Measurements from ENCODE around the gene OMP.

Gene OMP, protein sequence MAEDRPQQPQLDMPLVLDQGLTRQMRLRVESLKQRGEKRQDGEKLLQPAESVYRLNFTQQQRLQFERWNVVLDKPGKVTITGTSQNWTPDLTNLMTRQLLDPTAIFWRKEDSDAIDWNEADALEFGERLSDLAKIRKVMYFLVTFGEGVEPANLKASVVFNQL

DNA sequence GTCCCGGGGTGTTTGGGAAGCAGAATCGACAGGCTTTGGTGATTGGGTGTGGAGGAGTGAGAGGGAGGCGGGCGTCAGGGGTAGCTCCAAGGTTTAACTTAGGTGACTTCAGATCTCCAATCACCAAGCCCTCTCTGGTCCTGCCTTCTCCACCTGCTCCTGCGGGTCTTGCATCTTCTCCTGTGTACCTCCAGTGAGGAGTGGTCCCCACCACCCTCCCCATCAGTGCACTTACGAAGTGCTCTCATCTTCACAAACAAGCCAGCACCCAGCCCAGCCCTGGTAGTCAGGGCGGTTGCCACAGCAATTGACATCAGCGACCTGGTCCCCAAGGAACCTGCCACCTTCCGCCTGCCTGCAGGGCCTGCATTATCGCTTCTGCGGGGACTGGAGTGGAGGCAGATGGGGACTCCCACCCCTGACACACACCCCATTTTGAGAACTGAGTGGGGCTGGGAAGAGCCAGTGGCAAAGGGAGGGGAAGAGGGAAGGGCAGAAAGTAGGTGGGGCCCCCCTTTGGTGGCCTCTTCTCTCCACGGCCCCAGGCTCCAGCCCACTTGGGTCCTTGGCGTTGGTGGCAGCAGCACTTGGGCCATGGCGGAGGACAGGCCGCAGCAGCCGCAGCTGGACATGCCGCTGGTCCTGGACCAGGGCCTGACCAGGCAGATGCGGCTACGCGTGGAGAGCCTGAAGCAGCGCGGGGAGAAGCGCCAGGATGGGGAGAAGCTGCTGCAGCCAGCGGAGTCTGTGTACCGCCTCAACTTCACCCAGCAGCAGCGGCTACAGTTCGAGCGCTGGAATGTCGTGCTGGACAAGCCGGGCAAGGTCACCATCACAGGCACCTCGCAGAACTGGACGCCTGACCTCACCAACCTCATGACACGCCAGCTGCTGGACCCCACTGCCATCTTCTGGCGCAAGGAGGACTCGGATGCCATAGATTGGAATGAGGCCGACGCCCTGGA is at the start of gene OMP:
TSS of gene OMP (plus strand) at position 595 of the 965 bp plus-strand sequence. CDS start at position 595, 0 bp downstream.
- no peak for TF ChIP-seq EZH2phosphoT487 (IDR thresholded peaks at IDR 0.05; ENCODE audit: borderline replicate concordance)
- TF ChIP-seq, protein P1, sequence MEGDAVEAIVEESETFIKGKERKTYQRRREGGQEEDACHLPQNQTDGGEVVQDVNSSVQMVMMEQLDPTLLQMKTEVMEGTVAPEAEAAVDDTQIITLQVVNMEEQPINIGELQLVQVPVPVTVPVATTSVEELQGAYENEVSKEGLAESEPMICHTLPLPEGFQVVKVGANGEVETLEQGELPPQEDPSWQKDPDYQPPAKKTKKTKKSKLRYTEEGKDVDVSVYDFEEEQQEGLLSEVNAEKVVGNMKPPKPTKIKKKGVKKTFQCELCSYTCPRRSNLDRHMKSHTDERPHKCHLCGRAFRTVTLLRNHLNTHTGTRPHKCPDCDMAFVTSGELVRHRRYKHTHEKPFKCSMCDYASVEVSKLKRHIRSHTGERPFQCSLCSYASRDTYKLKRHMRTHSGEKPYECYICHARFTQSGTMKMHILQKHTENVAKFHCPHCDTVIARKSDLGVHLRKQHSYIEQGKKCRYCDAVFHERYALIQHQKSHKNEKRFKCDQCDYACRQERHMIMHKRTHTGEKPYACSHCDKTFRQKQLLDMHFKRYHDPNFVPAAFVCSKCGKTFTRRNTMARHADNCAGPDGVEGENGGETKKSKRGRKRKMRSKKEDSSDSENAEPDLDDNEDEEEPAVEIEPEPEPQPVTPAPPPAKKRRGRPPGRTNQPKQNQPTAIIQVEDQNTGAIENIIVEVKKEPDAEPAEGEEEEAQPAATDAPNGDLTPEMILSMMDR (conservative IDR thresholded peaks at IDR 0.05; ENCODE audit: low read length), result no peak
- H3K4me2 ChIP-seq (ENCODE audit: low read depth, low read length, poor library complexity, severe bottlenecking), result no peak within 1 kb of the TSS
- H3K9me3 ChIP-seq (ENCODE audit: insufficient read depth, low read depth, low read length), result no peaks in the 10 kb centered on the region
- no peaks in the 10 kb centered on the region for H3F3A ChIP-seq (ENCODE audit: low read depth)
- H3K4me1 ChIP-seq (ENCODE audit: insufficient read depth, low read length, poor library complexity, severe bottlenecking), result no peaks in the 10 kb centered on the region
- no peaks in the 10 kb centered on the region for H3K79me2 ChIP-seq (ENCODE audit: insufficient read depth, low read length)
- H3K27me3 ChIP-seq (ENCODE audit: insufficient read depth, low read length, poor library complexity, severe bottlenecking), result no peaks in the 10 kb centered on the region
- no peaks in the 10 kb centered on the region for H3K36me3 ChIP-seq (ENCODE audit: insufficient read depth, low read length)
- no peak within 1 kb of the TSS for H3K9ac ChIP-seq (ENCODE audit: low read depth, low read length, poor library complexity, severe bottlenecking)
- H2AFZ ChIP-seq (ENCODE audit: low read length), result no peak within 1 kb of the TSS
- no peak within 1 kb of the TSS for H3K4me3 ChIP-seq (ENCODE audit: low read length, poor library complexity, severe bottlenecking)
- no peaks in the 10 kb centered on the region for H3K9me2 ChIP-seq (replicated peaks; ENCODE audit: low read depth, low read length)
- no peaks in the 10 kb centered on the region for H4K20me1 ChIP-seq (ENCODE audit: insufficient read depth, low read length, poor library complexity, severe bottlenecking)

DNA sequence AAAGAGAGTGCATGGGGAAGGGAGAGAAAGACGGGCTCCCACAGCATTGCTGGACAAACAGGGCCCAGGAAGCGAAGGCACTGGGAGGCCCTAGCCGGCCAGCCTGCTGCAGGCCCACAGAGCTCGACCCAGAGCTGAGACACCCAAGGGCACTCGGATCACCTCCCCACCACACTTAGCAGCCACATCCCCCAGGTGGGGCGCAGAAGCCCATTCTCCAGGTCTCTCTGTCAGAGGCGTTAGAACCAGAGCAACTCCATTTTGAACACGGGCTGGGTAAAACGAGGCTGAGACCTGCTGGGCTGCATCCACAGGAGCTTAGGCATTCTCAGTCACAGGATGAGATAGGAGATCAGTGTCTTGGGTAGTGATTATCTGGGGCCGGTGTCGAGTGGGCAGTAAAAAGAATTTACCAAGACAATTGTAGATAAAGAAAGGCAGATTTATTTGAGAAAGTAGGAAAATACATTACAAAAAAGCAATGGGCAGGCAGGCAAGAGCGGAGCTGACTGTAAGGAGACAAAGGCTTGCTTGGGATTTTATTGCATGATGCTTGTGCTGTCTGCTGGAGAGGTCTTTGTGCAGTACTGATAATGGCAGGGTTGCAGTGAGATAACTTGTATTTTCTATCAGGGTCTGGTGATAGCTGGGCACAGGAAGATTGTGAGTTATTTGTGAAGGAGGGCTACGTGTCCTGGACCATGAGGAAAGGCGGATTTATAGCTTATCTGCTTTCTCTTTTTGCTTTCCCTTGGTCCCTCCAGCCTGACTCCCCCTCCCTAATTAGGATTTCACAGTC is 49.2 kb upstream of the OMP start:
- H3K9ac ChIP-seq (ENCODE audit: low read depth, low read length, poor library complexity, severe bottlenecking), result no peak overlapping the region
- no peaks in the 10 kb centered on the region for H3F3A ChIP-seq (ENCODE audit: low read depth)
- no peaks in the 10 kb centered on the region for H3K36me3 ChIP-seq (ENCODE audit: insufficient read depth, low read length)

DNA sequence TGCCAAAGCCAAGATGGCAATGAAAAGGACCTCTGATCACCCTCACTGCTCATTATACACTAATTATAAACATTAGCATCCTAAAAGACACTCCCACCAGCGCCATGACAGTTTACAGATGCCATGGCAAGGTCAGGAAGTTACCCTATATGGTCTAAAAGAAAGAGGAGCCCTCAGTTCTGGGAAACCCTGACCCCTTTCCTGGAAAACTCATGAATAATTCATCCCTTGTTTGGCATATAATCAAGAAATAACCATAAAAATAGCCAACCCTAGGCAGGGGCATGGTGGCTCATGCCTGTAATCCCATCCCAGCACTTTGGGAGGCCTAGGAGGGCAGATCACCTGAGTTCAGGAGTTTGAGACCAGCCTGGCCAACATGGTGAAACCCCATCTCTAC is 48.6 kb upstream of the OMP start:
- Histone ChIP-seq H3K4me2 (ENCODE audit: low read depth, low read length, poor library complexity, severe bottlenecking) (no peak overlapping the region), H4K20me1 (ENCODE audit: insufficient read depth, low read length, poor library complexity, severe bottlenecking) (no peaks in the 10 kb centered on the region), H3K27me3 (ENCODE audit: insufficient read depth, low read length, poor library complexity, severe bottlenecking) (no peaks in the 10 kb centered on the region), H3K36me3 (ENCODE audit: insufficient read depth, low read length) (no peaks in the 10 kb centered on the region), H3F3A (ENCODE audit: low read depth) (no peaks in the 10 kb centered on the region), H3K9me3 (ENCODE audit: insufficient read depth, low read depth, low read length) (peaks cover 11% of the 10 kb centered on the region), H2AFZ (ENCODE audit: low read length) (no peak overlapping the region), H3K9me2 (replicated peaks; ENCODE audit: low read depth, low read length) (no peaks in the 10 kb centered on the region), H3K4me3 (ENCODE audit: low read length, poor library complexity, severe bottlenecking) (no peak overlapping the region), H3K9ac (ENCODE audit: low read depth, low read length, poor library complexity, severe bottlenecking) (no peak overlapping the region), H3K79me2 (ENCODE audit: insufficient read depth, low read length) (no peaks in the 10 kb centered on the region), H3K4me1 (ENCODE audit: insufficient read depth, low read length, poor library complexity, severe bottlenecking) (no peaks in the 10 kb centered on the region)
- TF ChIP-seq, protein P1 (conservative IDR thresholded peaks at IDR 0.05; ENCODE audit: low read length), result no peak
- TF ChIP-seq EZH2phosphoT487 (IDR thresholded peaks at IDR 0.05; ENCODE audit: borderline replicate concordance), result no peak

More for the DNA sequence above, 49.2 kb upstream of the OMP start:
- Histone ChIP-seq H3K9me3 (ENCODE audit: insufficient read depth, low read depth, low read length) (peaks cover 11% of the 10 kb centered on the region), H3K4me2 (ENCODE audit: low read depth, low read length, poor library complexity, severe bottlenecking) (no peak overlapping the region), H4K20me1 (ENCODE audit: insufficient read depth, low read length, poor library complexity, severe bottlenecking) (no peaks in the 10 kb centered on the region), H3K27me3 (ENCODE audit: insufficient read depth, low read length, poor library complexity, severe bottlenecking) (no peaks in the 10 kb centered on the region), H3K4me1 (ENCODE audit: insufficient read depth, low read length, poor library complexity, severe bottlenecking) (no peaks in the 10 kb centered on the region), H3K79me2 (ENCODE audit: insufficient read depth, low read length) (no peaks in the 10 kb centered on the region), H3K9me2 (replicated peaks; ENCODE audit: low read depth, low read length) (no peaks in the 10 kb centered on the region), H3K4me3 (ENCODE audit: low read length, poor library complexity, severe bottlenecking) (no peak overlapping the region), H2AFZ (ENCODE audit: low read length) (no peak overlapping the region)
- TF ChIP-seq EZH2phosphoT487 (IDR thresholded peaks at IDR 0.05; ENCODE audit: borderline replicate concordance), result no peak
- TF ChIP-seq, protein P1 (conservative IDR thresholded peaks at IDR 0.05; ENCODE audit: low read length), result no peak
